Panc1 (cell line): ENCODE data around the gene NSD2.

Source experiments
- POLR2AphosphoS5 ChIP-seq: IDR thresholded peaks from 2 replicates; pipeline ENCODE4 v1.6.1; 2012; ENCODE audit warnings: mild to moderate bottlenecking, low read depth, low read length, moderate library complexity
- SIN3A ChIP-seq: IDR thresholded peaks from 2 replicates; pipeline ENCODE4 v1.6.1; 2012; ENCODE audit warnings: low read depth, mild to moderate bottlenecking, low read length, moderate library complexity, borderline replicate concordance; ENCODE audit not compliant: insufficient read depth
- TF ChIP-seq, protein P1 (sequence below): fragments of 450-650 bp; IDR thresholded peaks from 2 replicates; pipeline ENCODE4 v1.5.1; 2017; ENCODE audit warnings: mild to moderate bottlenecking
- TF ChIP-seq, protein P2 (sequence below), 2 experiments: IDR thresholded peaks; 2 replicates each; pipeline ENCODE4 v1.6.1; 2011 to 2012; ENCODE audit warnings: low read depth in 2 of 2, control low read depth in 1 of 2, low read length in 1 of 2, mild to moderate bottlenecking in 1 of 2, moderate library complexity in 1 of 2; ENCODE audit not compliant: insufficient read depth in 1 of 2

DNA sequence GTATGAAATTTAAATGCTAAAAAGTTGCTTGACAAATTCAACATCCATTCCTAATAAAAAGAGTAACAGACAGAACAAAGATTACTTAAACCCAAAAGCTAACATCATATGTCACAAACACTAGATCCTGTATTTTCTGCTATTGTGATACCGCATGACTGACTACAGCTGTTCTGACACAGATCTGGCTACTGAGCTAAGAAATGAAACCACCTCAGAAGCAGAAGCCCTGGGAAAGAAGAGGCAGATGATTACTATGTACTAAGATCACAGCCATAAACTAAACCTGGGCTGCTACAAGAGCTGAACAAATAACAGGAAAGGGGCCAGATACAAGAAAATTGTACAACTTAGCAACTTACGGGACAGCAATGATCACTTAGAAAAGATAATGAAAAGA, 24.6 kb upstream of the NSD2 start:
- TF ChIP-seq, protein P1, sequence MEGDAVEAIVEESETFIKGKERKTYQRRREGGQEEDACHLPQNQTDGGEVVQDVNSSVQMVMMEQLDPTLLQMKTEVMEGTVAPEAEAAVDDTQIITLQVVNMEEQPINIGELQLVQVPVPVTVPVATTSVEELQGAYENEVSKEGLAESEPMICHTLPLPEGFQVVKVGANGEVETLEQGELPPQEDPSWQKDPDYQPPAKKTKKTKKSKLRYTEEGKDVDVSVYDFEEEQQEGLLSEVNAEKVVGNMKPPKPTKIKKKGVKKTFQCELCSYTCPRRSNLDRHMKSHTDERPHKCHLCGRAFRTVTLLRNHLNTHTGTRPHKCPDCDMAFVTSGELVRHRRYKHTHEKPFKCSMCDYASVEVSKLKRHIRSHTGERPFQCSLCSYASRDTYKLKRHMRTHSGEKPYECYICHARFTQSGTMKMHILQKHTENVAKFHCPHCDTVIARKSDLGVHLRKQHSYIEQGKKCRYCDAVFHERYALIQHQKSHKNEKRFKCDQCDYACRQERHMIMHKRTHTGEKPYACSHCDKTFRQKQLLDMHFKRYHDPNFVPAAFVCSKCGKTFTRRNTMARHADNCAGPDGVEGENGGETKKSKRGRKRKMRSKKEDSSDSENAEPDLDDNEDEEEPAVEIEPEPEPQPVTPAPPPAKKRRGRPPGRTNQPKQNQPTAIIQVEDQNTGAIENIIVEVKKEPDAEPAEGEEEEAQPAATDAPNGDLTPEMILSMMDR: no peak
- TF ChIP-seq POLR2AphosphoS5: no peak
- no peak for TF ChIP-seq SIN3A
- TF ChIP-seq, protein P2, sequence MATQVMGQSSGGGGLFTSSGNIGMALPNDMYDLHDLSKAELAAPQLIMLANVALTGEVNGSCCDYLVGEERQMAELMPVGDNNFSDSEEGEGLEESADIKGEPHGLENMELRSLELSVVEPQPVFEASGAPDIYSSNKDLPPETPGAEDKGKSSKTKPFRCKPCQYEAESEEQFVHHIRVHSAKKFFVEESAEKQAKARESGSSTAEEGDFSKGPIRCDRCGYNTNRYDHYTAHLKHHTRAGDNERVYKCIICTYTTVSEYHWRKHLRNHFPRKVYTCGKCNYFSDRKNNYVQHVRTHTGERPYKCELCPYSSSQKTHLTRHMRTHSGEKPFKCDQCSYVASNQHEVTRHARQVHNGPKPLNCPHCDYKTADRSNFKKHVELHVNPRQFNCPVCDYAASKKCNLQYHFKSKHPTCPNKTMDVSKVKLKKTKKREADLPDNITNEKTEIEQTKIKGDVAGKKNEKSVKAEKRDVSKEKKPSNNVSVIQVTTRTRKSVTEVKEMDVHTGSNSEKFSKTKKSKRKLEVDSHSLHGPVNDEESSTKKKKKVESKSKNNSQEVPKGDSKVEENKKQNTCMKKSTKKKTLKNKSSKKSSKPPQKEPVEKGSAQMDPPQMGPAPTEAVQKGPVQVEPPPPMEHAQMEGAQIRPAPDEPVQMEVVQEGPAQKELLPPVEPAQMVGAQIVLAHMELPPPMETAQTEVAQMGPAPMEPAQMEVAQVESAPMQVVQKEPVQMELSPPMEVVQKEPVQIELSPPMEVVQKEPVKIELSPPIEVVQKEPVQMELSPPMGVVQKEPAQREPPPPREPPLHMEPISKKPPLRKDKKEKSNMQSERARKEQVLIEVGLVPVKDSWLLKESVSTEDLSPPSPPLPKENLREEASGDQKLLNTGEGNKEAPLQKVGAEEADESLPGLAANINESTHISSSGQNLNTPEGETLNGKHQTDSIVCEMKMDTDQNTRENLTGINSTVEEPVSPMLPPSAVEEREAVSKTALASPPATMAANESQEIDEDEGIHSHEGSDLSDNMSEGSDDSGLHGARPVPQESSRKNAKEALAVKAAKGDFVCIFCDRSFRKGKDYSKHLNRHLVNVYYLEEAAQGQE (IDR thresholded peaks at IDR 0.05; ENCODE audit: insufficient read depth in 1 of 2, low read depth in 2 of 2, low read length in 1 of 2): no peak
